HK-2 (cell line): Measurements from ENCODE around the gene EIF6.

ENCODE experiments used
- DNase-seq: peaks from one replicate; pipeline ENCODE4 v3.0.0-alpha.2; 2018; ENCODE audit not compliant: unreplicated experiment

EIF6 gene

DNA sequence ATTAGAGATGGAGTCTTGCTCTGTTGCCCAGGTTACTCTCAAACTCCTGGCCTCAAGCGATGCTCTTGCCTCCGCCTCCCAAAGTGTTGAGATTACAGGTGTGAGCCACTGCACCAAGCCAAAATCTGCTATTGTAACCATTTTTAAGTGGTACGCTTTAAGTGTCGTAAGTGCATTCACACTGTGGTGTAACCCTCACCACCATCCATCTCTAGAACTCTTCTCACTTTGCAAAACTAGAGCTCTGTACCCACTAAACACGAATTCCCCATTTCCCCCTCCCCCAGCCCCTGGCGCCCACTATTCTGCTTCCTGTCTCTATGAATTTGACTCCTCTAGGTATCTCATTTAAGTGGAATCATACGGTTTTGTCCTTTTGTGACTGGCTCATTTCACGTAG is 10.5 kb upstream of the EIF6 start:
- DNase-seq = no peak

DNA sequence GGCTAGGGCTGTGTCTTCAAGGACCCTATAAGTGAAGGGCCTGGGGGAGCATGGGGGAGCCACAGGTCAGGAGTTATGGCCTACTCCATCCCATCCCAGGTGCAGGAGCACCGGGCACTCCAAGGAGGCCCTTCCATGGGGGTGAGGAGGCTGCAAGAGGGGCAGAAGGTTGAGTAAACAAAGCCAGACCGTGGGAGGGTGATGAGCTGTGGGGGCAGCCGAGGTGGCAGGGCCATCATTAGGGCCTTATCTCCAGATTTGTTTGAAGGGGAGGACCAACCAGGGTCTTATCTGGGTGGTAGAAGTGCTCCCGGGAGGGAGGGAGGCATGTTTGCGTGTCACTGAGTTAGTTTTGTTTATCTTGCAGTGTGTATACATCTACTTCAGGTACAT is 9.7 kb upstream of the EIF6 start:
- no peak for DNase-seq

DNA sequence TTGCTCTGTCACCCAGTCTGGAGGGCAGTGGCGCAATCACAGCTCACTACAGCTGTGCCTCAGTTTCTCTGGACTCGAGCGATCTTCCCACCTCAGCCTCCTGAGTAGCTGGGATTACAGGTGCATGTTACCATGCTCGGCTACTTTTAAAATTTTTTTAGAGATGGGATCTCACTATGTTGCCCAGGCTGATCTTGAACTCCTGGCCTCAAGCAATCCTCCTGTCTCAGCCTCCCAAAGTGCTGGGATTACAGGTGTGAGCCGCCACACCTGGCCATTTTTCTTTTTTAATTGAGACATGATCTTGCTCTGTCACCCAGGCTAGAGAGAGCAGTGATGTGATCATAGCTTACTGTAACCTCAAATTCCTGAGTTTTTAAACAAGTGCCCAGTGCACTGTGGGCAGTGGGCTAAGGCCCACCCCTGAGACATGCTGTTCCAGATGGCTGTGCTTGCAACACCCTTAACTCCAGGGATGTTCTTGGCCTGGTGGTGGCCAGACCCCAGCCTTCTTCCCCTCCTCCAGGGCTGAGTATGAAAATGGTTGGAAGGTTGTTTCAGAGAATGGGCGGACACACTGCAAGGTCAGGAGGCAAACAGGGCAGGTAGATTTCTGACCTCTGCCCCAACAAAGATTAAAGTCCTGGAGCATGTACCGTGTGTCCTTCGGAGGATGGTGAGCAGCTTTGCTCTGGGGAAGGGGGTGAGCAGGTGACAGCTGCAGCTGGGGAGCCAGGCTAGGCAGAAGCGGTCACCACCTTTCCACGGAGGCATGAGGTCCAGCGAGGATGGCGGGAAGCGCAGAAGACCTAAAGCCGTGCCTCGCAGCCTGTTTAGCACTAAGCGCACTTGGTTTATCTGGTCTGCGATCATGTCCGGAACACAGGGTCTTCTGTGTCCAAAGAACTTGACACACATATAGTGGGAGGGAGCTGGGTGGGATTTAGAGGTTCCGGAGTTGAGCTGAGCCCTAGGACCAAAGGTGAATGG is 9.0 kb upstream of the EIF6 start:
- DNase-seq = no peak

DNA sequence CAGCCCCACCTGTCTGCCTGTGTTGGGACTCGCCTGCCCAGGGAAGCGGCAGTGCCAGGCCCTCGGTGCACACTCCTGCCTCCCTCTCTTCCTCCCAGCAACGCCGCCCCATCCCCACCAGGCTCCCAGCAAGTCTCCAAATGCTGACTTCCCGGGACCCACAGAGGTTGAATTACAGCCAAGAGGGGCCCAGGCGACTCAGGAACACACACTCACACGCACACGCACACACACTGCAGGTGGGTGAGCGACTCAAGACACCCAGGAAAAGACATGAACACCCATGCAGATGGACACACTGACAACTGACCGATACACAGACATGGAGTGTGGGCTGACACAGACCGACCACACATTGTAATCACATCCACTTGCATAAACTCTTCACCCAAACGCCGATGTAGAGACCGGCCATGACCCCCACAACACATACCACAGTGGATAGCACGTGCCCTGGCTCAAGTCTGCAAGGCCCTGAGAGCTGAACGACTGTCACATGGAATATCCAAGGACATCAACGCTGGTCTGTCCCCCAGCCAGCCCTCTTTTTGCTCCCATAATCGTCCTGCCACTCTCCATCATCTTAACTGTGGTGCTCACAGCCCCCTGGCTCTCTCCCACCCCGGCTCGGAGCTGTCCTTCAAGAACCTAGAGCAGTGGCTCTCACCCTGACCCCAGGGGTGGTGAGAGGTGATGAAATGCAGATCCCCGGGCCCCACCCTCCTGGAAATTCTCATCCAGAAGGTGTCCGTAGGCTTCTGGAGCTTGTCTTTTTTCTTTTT is 8.1 kb upstream of the EIF6 start:
- DNase-seq = no peak

DNA sequence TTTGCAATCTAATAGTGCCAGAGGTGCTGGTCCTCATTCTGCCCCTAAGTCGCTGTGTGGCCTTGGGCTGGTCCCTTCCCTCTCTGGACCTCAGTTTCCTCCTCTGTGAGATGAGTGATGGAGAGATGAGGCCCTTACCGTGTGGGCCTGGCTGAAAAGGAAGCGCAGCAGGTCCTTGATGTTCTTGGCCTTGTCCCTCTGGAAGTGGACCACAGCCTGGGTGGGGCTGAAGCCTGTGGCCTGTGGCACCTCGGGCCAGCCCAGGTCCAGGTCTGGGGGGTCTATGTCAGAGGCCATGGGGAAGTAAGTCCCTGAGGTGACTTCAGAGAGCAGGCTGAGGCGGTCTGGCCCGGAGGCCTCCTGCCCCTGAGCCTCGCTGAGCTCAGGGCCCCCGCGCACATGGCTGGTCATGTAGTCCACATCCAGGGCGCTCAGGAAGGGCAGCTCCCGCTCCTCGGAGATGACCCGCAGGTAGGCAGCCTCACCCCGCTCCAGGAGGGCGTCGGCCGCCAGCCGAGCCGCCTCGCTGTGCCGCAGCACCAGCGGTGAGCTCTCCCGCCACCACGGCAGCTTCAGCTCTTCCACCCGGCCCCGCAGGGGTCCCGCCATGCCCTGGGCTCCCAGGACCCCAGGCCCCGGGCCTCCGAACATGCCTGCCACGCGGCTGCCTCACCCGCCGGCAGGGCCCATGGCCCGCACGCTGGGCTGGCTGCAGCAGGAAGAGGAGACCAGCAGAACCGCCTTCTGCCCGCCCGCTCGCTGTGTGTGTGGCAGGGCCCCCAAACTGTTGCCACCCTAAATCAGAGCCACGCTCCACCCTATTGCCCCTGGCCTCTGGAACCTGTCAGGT is 7.3 kb upstream of the EIF6 start, which contains the start of gene FAM83C:
Gene FAM83C (minus strand): TSS at position 772 of the 850 bp plus-strand sequence. CDS start 121 bp downstream, at position 651.
- DNase-seq = no peak

DNA sequence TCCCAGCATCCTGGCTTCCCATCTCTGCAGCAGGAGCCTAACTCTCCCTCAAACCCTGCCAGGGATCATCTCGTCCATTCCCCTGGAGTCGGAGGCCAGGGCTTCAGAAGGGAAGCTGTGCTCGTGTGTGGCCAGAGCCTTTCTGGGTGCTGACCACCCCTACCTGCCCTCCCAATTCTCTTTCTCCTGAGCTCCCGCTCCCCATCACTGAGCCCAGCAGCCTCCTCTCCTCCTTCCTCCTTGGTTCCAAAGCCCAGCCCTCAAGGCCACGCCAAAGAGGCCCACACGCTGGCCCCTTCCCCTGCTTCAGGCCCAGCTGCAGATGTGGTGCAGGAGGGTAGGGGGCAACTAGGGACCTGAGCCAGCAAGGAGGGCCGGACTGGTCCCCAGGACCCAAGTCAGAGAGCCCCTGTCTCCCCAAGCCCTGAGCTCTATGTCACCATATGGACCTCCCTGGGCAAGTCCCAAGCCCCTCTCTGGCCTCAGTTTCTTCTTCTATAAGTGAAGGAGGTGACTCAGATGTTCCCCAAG is 6.4 kb upstream of the EIF6 start:
- no peak for DNase-seq

DNA sequence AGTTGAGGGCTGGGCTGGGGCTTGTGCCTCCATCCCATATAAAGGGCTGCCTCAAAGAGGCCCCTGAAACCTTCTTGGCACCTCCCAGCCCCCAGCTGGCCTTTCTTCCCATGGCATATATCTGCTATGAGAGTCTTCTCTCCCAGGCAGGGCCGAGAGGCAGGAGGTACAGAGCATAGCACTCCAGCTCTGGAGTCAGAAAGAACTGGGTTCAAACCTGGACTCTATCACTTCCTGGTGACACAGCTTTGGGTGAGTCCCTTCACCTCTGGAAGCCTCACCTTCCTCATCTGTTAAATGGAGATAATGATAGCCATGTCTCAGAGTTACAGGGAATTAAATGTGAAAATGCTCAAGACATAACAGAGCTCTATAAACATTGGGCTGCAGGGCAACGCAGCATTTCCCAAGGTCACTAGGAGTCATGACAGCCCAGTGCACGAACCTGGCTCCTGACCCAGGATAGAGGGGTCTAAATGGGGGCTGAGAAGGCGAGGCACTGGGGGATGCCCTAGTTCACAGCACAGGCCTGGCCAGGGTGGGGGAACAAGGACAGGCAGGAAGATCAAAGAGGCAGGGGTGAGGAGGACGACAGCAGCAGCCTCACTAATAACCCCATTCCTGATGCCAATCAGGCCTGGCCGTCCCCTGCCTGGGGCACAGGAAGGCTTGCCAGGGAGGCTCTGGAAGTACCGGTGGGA is 5.8 kb upstream of the EIF6 start:
- DNase-seq = no peak

DNA sequence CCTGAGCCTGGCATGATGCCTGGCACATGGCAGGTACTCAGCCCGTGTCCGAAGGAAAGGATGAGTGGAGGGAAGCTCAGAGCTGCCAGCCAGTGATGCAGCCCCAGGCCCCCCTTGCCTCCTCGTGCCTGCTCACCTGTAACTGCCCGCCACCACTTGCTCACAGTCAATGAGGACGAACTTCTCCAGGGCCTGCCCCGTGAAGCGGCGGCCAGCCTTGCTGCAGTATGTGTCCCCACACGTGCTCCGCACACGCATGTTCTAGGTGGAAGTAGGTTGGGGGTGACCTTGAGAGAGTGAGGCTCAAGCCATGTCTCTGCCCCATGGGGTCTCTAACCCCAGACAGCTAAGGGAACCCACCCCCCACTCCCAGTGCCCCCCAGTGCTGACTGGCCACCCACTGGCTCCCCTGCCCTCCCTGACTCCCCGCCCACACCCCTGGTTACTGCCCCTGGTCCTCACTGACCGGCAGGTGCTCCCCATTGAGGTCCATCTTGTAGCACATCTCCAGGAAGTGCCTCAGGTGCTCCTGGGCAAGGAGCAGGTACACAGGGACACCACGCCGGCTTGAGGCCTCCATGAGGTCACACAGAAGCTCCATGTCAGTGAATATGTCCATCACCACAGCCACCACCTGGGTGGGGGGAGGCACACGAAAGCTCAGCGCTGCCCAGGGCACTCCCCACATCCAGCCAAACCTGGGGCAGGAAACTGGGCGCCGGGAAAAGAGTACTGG is 3.9 kb upstream of the EIF6 start:
- DNase-seq = no peak

DNA sequence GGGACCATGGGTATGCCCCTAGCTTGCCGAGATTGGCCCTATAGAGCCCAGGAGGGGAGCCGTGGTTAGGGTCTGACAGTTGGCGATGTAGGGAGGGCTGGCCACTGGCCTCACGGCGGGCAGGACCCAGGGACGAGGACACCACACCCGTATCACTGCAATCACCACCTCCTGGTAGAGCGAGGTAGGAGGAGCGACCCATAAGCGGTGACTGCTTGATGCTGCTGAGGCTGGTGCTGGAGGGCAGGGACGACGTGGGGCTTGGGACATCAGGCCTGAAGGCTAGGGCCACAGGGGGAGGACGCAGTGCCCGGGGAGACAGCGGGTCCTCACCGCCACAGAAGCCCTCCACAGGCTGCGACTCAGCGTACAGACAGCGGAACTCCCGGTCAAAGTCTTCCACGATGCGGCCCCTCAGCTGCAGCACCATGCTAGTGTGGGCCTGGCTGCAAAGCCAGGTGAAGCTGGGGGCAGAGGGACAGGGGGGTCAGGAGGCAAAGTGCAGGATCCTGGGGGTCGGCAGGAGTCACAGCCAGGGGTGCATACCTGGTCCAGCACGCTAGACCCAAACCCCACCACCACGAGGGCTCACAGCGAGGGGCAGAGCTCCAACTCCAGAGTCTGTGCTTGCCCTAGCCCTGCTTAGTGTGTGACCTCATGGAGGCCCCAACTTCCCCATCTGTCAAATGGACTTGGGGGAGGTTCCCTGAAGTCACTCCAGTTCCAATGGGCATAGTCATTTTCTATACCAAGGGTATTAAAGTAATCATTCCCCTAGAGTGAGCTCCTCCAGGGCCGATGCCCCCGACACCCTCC is 3.1 kb upstream of the EIF6 start:
- DNase-seq = no peak

DNA sequence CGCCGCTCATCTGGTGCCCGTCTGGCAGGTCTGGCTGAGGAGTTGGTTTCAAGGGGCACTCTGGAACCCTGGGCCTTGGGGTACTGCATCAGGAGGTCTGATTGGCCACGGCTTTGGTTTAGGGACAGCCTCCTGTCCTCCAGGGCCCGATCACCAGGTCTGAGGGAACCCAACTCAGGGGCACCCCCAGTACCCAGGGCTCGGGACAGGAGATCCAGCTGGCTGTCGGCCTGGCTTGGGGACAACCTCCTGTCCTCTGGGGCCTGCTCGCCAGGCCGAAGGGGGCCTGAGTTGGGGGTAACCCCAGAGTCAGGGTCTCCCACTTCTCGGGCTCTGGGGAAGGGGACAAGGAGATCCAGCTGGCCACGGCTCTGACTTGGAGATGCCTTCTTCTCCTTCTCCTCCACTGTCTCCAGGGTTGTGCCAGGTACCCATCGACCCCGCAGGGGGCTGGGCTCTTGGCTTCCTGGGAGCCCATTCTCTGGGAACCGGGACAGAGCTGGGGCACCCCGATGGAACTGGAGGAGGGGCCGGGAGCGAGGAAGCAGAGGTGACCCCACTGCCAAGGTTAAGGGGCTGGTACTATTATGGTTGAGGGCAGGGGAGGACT is 2.4 kb upstream of the EIF6 start:
- no peak for DNase-seq

DNA sequence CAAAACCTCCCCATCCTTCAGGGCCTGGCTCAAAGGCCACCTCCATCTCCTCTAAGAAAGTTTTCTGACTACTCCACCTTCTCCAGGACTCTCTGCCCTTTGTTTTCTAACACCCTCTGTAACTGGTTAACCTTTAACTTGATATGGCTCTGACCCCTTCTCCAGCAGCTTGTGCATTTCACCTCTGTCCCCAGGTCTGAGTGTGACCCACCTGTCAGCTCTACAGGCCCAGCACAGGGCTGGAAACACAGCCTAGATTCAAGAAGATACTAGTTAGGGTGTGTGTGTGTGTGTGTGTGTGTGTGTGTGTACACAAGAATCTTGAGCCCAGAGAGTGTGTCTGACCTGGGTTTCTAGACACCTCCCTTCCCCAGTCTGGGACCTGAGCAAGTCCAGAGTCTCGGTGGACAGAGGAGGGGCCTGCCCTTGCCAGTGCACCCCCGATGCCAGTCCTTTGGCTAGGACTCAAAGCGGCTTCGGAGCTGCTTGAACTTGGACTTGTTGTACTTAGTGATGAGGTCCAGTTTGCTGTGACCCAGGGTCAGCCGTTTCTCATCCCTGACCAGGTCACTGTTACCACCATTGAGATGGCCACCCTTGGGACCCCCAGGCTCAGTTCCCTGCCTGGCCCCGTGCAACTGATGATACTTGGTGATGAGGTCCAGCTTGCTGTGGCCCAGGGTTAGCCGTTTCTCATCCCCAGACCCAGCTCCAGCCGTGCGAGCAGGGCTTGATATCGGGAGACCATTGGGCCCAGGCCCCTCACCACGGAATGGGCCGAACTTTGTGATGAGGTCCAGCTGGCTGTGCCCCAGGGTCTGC is 1.7 kb upstream of the EIF6 start:
- DNase-seq = no peak

DNA sequence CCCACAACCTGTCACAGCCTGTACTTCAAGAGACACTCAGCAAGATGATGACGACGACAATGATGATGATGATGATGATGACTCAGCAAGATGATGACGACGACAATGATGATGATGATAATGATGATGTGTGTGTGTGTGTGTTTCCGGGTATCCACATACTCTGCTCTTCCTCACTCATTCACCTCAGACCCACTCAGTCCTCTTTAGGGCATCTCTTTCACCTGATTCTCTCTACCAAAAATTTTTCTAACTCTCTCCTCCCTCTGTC is 1.2 kb upstream of the EIF6 start:
- DNase-seq = no peak

DNA sequence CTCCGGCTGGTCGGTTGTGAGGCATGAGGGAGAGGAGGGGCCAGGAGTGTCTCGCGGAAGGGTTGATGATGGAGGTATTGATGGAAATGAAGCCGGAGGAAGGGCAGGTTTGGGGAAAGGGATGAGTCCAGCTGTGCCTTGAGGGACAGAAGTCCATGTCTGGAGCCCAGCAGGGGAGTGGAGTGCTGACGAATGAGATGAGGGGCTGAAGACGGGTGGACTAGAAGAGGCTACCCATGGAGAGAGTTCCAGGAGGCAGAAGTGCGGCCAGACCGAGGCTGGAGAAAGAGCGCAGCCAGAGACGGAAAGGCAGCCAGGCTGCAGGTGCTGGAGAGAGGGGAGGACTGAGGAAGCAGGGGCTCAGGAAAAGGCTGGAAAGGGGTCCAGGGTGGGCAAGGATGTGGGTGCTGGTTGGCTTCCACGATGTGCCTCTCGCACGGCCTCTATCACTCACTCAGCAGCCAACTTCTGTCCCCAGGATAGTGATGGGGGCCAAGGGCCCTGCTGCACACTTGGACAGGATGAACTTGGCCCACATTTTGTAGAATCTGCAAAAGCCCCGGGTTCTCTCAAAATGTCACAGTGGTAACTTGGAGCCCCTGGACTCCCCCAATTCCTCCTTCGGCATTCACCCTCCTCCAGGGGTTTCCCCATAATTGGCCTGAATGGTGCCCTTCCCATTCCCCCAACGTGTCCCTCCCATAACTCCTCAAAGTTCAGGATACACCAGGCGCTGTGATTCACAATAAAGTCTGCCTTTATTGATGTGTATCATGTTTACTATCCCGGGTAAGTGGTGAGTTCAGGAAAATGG is 627 bp upstream of the EIF6 start:
- DNase-seq = no peak

DNA sequence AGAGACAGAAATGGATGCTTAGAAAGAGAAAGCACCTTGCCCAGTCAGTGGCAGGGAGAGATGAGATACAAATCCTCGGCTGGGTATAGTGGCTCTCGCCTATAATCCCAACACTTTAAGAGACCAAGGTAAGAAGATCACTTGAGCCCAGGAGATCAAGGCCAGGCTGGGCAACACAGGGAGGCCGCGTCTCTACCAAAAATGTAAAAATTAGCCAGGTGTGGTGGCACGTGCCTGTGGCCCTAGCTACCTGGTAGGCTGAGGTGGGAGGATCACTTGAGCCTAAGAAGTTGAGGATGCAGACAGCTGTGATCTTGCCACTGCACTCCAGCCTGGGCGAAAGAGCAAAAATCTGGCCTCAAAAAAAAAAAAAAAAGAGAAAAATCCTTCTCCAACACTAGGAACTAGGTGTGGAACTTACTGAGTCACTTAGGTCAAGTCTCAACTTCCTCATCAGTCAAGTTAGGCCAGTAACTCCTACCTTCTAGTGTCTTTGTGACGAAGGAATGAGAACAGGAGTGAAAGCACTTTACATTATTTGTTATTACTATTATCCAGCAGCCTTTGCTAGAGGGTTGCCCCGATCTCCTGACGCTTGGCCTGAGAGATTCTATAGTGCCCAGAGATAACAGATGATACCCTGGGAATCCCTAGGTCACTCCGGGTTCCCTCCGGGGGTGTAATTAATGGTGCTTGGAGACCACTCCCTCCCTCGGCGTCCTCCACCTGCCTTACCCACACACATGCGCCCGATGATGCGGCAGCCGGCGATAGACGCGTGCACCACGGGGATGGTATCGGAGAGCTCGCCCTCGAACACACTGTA is 918 bp downstream of the EIF6 start:
- no peak for DNase-seq

DNA sequence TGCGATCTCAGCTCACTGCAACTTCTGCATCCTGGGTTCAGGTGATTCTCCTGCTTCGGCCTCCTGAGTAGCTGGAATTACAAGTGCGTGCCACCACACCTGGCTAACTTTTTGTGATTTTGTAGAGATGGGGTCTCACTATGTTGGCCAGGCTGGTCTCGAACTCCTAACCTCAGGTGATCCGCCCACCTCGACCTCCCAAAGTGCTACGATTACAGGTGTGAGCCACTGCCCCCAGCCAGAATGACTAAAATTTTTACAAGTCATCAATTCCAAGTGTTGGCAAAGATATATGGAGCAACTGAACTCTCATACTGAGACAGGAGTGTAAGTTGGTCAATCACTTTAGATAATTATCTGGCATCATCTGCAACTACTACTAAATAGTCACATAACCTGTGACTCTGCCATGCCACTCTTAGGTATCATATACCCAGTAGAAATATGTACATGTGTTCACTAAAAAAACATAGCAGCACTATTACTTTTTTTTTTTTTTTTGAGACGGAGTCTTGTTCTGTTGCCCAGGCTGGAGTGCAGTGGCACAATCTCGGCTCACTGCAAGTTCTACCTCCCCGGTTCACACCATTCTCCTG is 3.0 kb downstream of the EIF6 start:
- DNase-seq = no peak

DNA sequence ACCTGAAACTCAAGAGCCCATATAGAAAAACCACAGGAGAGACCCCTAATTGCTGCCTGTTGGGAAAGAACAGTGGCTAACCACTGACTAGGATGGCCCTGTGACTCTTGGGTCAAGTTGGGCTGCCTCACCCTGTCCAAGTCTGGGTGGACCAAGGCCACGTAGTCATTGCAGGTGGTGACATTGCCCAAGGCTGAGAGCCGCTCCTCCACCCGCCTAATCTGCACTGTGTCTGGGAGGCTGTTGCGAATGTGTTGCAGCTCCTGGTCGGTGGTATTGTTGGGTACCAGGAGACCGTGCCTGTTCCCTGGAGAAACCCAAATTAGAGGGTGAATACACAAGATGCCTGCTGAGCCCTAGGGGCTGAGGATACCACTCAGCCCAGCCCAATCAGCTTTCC is 4.0 kb downstream of the EIF6 start:
- DNase-seq = no peak
